Neural cell (in vitro differentiated cells): ENCODE results near the gene HRH2. TPM values are rescaled to one million over a fixed set of nuclear protein-coding genes. Genes with fewer than 3 reads are reported as not detected.
"Not testable (repeated sequence)": the region's sequence is repeated elsewhere in the genome, so short reads cannot be mapped to it uniquely, and the experiment has no call there.

Experiments used
- H2AFZ ChIP-seq: fragments of 200-600, 300-800 bp; sonication (generic), shearing (Covaris generic); 2 replicates; pipeline ENCODE4 v1.6.0; 2014; ENCODE audit warnings: low read depth, mild to moderate bottlenecking, antibody characterized with exemption, low read length, moderate library complexity
- H3F3A ChIP-seq: fragments of 200-600 bp; shearing (Covaris generic); 2 replicates; pipeline ENCODE4 v1.6.1; 2016; ENCODE audit warnings: mild to moderate bottlenecking, moderate library complexity, mixed read lengths, antibody characterized with exemption, low read length; ENCODE audit not compliant: insufficient read depth, poor library complexity, severe bottlenecking
- H3K27ac ChIP-seq: fragments of 200-600, 300-800 bp; sonication (generic), shearing (Covaris generic); 2 replicates; pipeline ENCODE4 v1.5.1; 2014; ENCODE audit warnings: mild to moderate bottlenecking, low read length, moderate library complexity
- H3K27me3 ChIP-seq: fragments of 300-800, 200-600 bp; sonication (generic), shearing (Covaris generic); 2 replicates; pipeline ENCODE4 v1.6.0; 2014; ENCODE audit warnings: mild to moderate bottlenecking, low read depth, low read length, moderate library complexity; ENCODE audit not compliant: insufficient read depth
- H3K36me3 ChIP-seq: fragments of 300-800, 200-600 bp; sonication (generic), shearing (Covaris generic); 2 replicates; pipeline ENCODE4 v1.5.1; 2014; ENCODE audit warnings: mild to moderate bottlenecking, antibody characterized with exemption, low read length, moderate library complexity; ENCODE audit not compliant: insufficient read depth
- H3K4me2 ChIP-seq: fragments of 300-800, 200-600 bp; sonication (generic), shearing (Covaris generic); 2 replicates; pipeline ENCODE4 v1.6.0; 2014; ENCODE audit warnings: mild to moderate bottlenecking, low read length
- H3K4me3 ChIP-seq: fragments of 300-800, 200-600 bp; sonication (generic), shearing (Covaris generic); 2 replicates; pipeline ENCODE4 v1.5.1; 2014; ENCODE audit warnings: mild to moderate bottlenecking, low read length, moderate library complexity
- H3K79me2 ChIP-seq: fragments of 200-600 bp; shearing (Covaris generic); replicated peaks from 2 replicates; pipeline ENCODE4 v1.6.0; 2014; ENCODE audit warnings: mild to moderate bottlenecking, low read length, moderate library complexity; ENCODE audit not compliant: insufficient read depth
- H3K9ac ChIP-seq: fragments of 300-800, 200-600 bp; sonication (generic), shearing (Covaris generic); 2 replicates; pipeline ENCODE4 v1.6.1; 2016; ENCODE audit warnings: mild to moderate bottlenecking, low read length, mixed read lengths
- H3K9me2 ChIP-seq: fragments of 200-600 bp; shearing (Covaris generic); 2 replicates; pipeline ENCODE4 v1.6.1; 2016; ENCODE audit warnings: mild to moderate bottlenecking, low read length, mixed read lengths; ENCODE audit not compliant: insufficient read depth
- H3K9me3 ChIP-seq: fragments of 200-600, 300-800 bp; sonication (generic), shearing (Covaris generic); 2 replicates; pipeline ENCODE4 v1.6.1; 2016; ENCODE audit warnings: mild to moderate bottlenecking, mixed run types, low read length, moderate library complexity, mixed read lengths
- H4K20me1 ChIP-seq: fragments of 200-600 bp; shearing (Covaris generic); 2 replicates; pipeline ENCODE4 v1.6.1; 2016; ENCODE audit warnings: mild to moderate bottlenecking, mixed run types; ENCODE audit not compliant: insufficient read depth
- EZH2 ChIP-seq: fragments of 200-600, 300-800 bp; shearing (Covaris generic), sonication (generic); IDR thresholded peaks from 2 replicates; pipeline ENCODE4 v1.6.1; 2014; ENCODE audit warnings: antibody characterized with exemption, low read length, borderline replicate concordance, mild to moderate bottlenecking; ENCODE audit not compliant: insufficient read depth, poor library complexity, severe bottlenecking
- MXI1 ChIP-seq: fragments of 450-650 bp; conservative IDR thresholded peaks from 2 replicates; pipeline ENCODE4 v1.6.1; 2014; ENCODE audit warnings: antibody characterized with exemption, mild to moderate bottlenecking; ENCODE audit not compliant: poor library complexity, severe bottlenecking
- TAF1 ChIP-seq: IDR thresholded peaks from 2 replicates; pipeline ENCODE4 v1.6.1; 2012; ENCODE audit warnings: low read depth
- polyA plus RNA-seq: library from polyadenylated mRNA; depleted of rRNA; stranded (reverse); fragments of >200 nt; gene quantifications from 2 replicates; pipeline ENCODE4 v1.2.3, GENCODE V29; 2014
- small RNA-seq, 3 experiments: library from RNA; depleted of rRNA; stranded (forward); fragments of <200 nt; gene quantifications; one replicate each; pipeline ENCODE3, GENCODE V24; 2012

HRH2 gene
- polyA plus RNA-seq, 1 donor from 2014 or later = 0.09 TPM

- TF ChIP-seq TAF1 = no peak
- TF ChIP-seq MXI1 = no peak
- no peak for TF ChIP-seq EZH2
- H3K27ac ChIP-seq = no peak overlapping the region
- H3K4me3 ChIP-seq = no peak overlapping the region
- H4K20me1 ChIP-seq = no peaks in the 10 kb centered on the region
- H3K9me2 ChIP-seq = no peaks in the 10 kb centered on the region
- no peaks in the 10 kb centered on the region for H3K9me3 ChIP-seq
- H3K36me3 ChIP-seq = no peaks in the 10 kb centered on the region
- H3F3A ChIP-seq = no peaks in the 10 kb centered on the region
- H3K4me2 ChIP-seq = no peak overlapping the region
- no peak overlapping the region for H2AFZ ChIP-seq
- no peak overlapping the region for H3K9ac ChIP-seq
- H3K79me2 ChIP-seq = no peaks in the 10 kb centered on the region
- no peaks in the 10 kb centered on the region for H3K27me3 ChIP-seq
Observed at GRCh38 chr5:175753536-175754402, 95.9 kb downstream of the HRH2 start.

- H3K9ac ChIP-seq, H3K4me2 ChIP-seq, H3K9me2 ChIP-seq, H2AFZ ChIP-seq, H3K9me3 ChIP-seq, H3K27me3 ChIP-seq, H3K4me3 ChIP-seq, H3K36me3 ChIP-seq, H3F3A ChIP-seq, H3K79me2 ChIP-seq, H4K20me1 ChIP-seq, H3K27ac ChIP-seq: not testable (repeated sequence)
Observed at GRCh38 chr5:175759991-175760390, 102.1 kb downstream of the HRH2 start.

Small RNA genes lying within 50 kb of the gene (small RNA-seq; reads per million reads assigned to genes)
- gene RN7SKP148 (0 to 0.08 (median 0) reads per million in 3 experiments), gene RNU6-226P (0 reads per million in 3 experiments)

Other genes with a start within 250 kb of the HRH2 start
- gene DRD1, start 213.9 kb upstream of the HRH2 start, polyA plus RNA-seq = 0.33 and 0.72 TPM in 2 replicates
- 109 and 137 TPM in 2 replicates for gene SFXN1, start 179.5 kb upstream of the HRH2 start, polyA plus RNA-seq
- 21.5 and 24.4 TPM in 2 replicates for gene CPLX2, start 213.5 kb downstream of the HRH2 start, polyA plus RNA-seq